PC-3 (cell line): ENCODE measurements around the gene CDK14.

Experiments used
- CTCF ChIP-seq: fragments of 300-600 bp; sonication (generic); conservative IDR thresholded peaks from 2 replicates; pipeline ENCODE4 v1.5.1; 2017; ENCODE audit warnings: antibody characterized with exemption, low read depth, mild to moderate bottlenecking, low read length
- EZH2 ChIP-seq: fragments of 300-600 bp; sonication (generic); IDR thresholded peaks from one replicate; pipeline ENCODE4 v1.6.1; 2017; ENCODE audit warnings: antibody characterized with exemption, mild to moderate bottlenecking, low read length; ENCODE audit not compliant: unreplicated experiment
- EZH2phosphoT487 ChIP-seq: fragments of 300-600 bp; sonication (generic); IDR thresholded peaks from 2 replicates; pipeline ENCODE4 v1.6.1; 2018; ENCODE audit warnings: mild to moderate bottlenecking, antibody characterized with exemption, low read length, borderline replicate concordance

GRCh38 chr7:90610105-90610504, 14.0 kb downstream of the CDK14 start:
- no peak for TF ChIP-seq CTCF
- no peak for TF ChIP-seq EZH2phosphoT487
- no peak for TF ChIP-seq EZH2
